Superior temporal gyrus (tissue), 1 donor: Measurements from ENCODE around the gene ADNP.
"Not testable (repeated sequence)": the region's sequence is repeated elsewhere in the genome, so short reads cannot be mapped to it uniquely, and the experiment has no call there.

ENCODE experiments used
- DNase-seq: peaks from one replicate; pipeline ENCODE4 v3.0.0-alpha.2; 2016; ENCODE audit errors: extremely low spot score

Gene ADNP

GRCh38 chr20:50903353-50904051 lies 27.7 kb downstream of the ADNP start:
- DNase-seq, result no peak

DNA sequence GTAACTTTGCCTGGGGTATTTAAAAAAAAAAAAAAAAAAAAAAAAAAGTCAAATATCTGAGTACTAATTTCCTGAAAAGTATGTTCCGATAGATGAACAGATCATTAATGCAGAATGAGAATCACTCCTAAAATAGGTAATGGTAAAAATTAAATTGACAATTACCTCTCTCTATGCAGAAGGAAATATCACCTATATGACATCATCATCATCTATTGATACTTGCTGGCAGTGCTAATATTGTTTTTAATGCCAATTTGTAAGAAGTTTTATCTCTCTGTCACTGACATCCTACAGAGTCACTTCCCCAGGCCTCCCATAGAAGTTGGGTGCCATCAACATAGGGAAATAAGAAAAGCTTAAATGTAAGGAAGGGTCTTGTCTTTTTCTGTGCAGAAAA lies 29.9 kb downstream of the ADNP start:
- no peak for DNase-seq

DNA sequence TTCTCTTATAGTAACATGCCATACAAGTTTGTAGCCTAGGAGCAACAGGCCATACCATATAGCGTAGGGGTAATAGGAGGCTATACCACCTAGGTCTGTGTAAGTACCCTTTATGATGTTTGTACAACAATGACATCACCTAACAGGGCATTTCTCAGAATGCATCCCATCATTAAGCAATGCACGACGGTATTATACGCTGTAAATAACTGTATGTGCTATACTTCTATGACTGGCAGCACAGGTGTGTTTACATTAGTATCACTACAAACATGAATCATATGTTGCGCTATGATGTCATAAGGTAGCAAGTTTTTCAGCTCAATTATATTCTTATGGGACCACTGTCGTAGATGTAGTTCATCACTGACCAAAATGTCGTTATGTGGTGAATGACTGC lies 31.0 kb downstream of the ADNP start:
- DNase-seq, result no peak

DNA sequence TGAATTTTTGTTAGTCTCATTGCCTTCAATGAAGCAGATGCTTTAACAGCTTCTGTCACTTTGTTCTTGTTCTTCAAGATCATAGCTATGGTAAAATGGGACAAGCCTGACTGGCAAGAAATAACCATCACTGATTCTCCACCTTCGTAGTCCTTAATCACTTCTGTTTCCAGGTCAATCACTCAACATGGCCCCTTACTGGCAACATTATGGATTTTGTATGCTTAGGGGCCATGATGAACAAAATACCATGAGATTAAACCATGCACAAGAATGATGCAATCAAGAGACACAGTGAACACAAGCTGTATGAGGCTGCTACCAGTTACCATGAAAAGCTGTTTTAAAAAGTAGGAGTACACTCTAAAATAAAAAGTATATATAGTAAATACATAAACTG lies 32.8 kb downstream of the ADNP start:
- no peak for DNase-seq

- no peak for DNase-seq
These were observed 36.0 kb downstream of the ADNP start for GRCh38 chr20:50895111-50895830.

GRCh38 chr20:50893620-50894019 lies 37.6 kb downstream of the ADNP start:
- no peak for DNase-seq

- no peak for DNase-seq
These were observed 38.8 kb downstream of the ADNP start for GRCh38 chr20:50892394-50892793.

DNA sequence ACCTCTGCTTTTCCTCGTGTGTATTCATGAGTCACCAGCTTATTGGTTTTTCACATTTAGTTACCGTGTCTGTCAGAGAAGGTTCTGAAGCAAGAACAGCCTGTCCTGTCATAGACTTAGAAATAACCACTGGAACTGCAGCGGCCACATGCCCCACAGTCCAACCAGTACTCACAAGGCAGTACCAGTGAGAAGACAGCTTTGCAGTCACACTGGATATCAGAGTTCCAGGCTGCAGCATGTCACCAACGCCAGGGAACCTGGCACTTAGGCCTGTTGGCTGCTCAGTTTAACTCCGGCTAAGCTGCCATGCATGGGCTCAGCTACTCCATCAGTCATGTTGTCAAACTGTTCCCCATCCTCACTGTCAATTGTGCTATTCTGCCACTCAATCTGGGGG lies 40.1 kb downstream of the ADNP start:
- peak; percentile 33 for DNase-seq

GRCh38 chr20:50887576-50887975 lies 43.7 kb downstream of the ADNP start:
- DNase-seq, result no peak

- no peak for DNase-seq
These were observed 45.0 kb downstream of the ADNP start for GRCh38 chr20:50886184-50886790.

- no peak for DNase-seq
These were observed 45.5 kb downstream of the ADNP start for GRCh38 chr20:50885781-50886180.

- no peak for DNase-seq
These were observed 46.2 kb downstream of the ADNP start for GRCh38 chr20:50885068-50885467.

GRCh38 chr20:50883856-50884255 lies 47.4 kb downstream of the ADNP start:
- DNase-seq, result no peak

GRCh38 chr20:50881759-50882424 lies 49.3 kb downstream of the ADNP start:
- DNase-seq, result not testable (repeated sequence)

GRCh38 chr20:50879649-50880550 lies 51.3 kb downstream of the ADNP start:
- DNase-seq, result no peak

GRCh38 chr20:50877232-50877743 lies 53.9 kb downstream of the ADNP start:
- DNase-seq, result no peak

GRCh38 chr20:50876816-50877215 lies 54.4 kb downstream of the ADNP start:
- no peak for DNase-seq

DNA sequence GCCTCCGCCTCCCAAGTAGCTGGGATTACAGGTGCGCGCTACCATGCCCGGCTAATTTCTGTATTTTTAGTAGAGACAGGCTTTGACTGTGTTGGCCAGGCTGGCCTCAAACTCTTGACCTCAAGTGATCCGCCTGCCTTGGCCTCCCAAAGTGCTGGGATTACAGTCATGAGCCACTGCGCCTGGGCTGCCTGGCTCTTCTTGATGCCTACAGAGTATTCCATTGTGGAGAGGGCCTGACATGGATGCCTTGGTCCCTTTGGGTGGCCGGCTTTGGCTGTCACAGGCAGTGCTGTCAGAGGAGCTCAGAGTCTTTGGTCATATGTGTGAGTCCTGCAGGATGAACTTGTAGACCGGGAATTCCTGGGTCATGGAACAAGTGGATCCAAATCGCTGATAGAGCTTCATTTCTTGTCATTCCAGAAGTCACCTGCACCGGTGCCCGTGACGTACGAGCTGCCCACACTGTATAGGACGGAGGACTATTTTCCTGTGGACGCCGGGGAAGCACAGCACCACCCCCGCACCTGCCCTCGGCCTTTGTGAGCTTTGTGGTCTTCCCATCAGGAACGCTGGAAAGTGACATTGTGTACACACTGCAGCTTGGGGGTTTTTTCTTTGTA lies 55.1 kb downstream of the ADNP start:
- no peak for DNase-seq

DNA sequence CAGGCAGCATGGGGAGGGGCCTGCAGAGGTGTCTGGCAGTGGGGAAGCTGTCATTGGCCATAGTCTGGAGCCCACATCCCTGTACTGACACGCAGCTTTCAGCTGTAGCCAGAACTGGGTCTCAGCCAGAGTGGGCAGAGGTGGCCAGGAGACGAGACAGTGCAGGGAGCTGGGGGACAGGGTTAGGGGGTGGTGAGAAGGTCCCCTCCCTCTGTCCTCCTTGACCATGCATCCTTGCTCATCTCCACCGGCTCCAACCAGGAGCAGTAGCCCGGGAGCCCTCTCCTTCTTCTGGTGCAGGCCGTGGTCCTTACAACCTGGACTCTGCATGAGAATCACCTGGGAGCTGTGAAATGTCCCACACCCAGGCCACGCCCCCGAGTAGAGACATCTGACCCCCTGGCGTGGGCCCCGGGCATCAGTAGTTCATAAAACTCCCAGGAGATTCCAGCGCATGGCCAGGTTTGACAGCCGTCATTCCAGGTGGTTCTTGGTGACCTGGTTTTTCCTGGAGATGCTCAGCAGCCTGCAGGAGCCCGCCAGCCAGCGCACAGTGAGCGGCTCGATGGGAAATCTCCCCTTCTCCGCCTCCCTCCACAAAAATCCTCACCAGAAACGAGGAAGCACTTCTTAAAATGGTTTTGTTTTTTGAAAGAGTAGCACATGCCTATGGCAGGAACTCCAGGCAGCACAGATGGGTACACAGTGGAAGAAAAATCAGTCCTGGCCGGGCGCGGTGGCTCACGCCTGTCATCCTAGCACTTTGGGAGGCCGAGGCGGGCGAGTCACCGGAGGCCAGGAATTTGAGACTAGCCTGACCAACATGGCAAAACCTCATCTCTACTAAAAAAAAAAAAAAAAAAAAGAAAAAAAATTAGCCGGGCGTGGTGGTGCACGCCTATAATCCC lies 56.2 kb downstream of the ADNP start:
- DNase-seq, result no peak
